Activated CD4-positive, alpha-beta T cell treated with anti-CD3 and anti-CD28 coated beads, Interleukin-10, Interleukin-2, amounts not matched to agents 100 ng/mL and 50 ng/mL, durations not matched to agents 16 hours and 8 hours (primary cell): Measurements from ENCODE around the gene PRDX5.

ENCODE experiments used
- DNase-seq: peaks from one replicate; pipeline ENCODE4 v3.0.0-alpha.2; 2020

PRDX5 gene

GRCh38 chr11:64290352-64291261 lies 27.3 kb upstream of the PRDX5 start:
- DNase-seq, result no peak

GRCh38 chr11:64291262-64291751 lies 26.6 kb upstream of the PRDX5 start, which contains the start of gene KCNK4:
Gene KCNK4 (plus strand): TSS chr11:64291302. CDS start chr11:64293019, 1,717 bp downstream.
- no peak for DNase-seq

GRCh38 chr11:64291752-64292459 lies 26.0 kb upstream of the PRDX5 start:
- no peak for DNase-seq

GRCh38 chr11:64292460-64293254 lies 25.3 kb upstream of the PRDX5 start:
- DNase-seq, result no peak

GRCh38 chr11:64294774-64295173 lies 23.1 kb upstream of the PRDX5 start:
- DNase-seq, result no peak

- DNase-seq, result no peak
Measured at GRCh38 chr11:64295760-64296159, 22.2 kb upstream of the PRDX5 start.

GRCh38 chr11:64296236-64296635 lies 21.7 kb upstream of the PRDX5 start:
- no peak for DNase-seq

- DNase-seq, result no peak
Measured at GRCh38 chr11:64296830-64297698, 20.9 kb upstream of the PRDX5 start.

- DNase-seq, result no peak
Measured at GRCh38 chr11:64297699-64298358, 20.1 kb upstream of the PRDX5 start.

- no peak for DNase-seq
Measured at GRCh38 chr11:64298966-64299846, 18.7 kb upstream of the PRDX5 start.

GRCh38 chr11:64299847-64300648 lies 17.9 kb upstream of the PRDX5 start, which contains the start of gene CATSPERZ:
Gene CATSPERZ (plus strand): TSS chr11:64300358. CDS start chr11:64300411, 53 bp downstream.
- DNase-seq, result no peak

- DNase-seq, result no peak
Measured at GRCh38 chr11:64303109-64304031, 14.6 kb upstream of the PRDX5 start.

GRCh38 chr11:64304032-64304315 lies 13.9 kb upstream of the PRDX5 start:
- DNase-seq, result no peak

GRCh38 chr11:64304316-64305072 lies 13.4 kb upstream of the PRDX5 start:
- DNase-seq, result peak; percentile 96

GRCh38 chr11:64305075-64305690 lies 12.7 kb upstream of the PRDX5 start, which contains the start of gene ESRRA:
Gene ESRRA (plus strand): TSS chr11:64305524. CDS start chr11:64307180, 1,656 bp downstream.
- DNase-seq, result peak; percentile 100

GRCh38 chr11:64305691-64306562 lies 12.0 kb upstream of the PRDX5 start:
- peak; percentile 88 for DNase-seq
